DND-41 (cell line): Measurements from ENCODE around the gene NAT8.
"Not testable (repeated sequence)": the region's sequence is repeated elsewhere in the genome, so short reads cannot be mapped to it uniquely, and the experiment has no call there.

Experiments
- ATAC-seq: fragments of 200-7000 bp; cut with Tn5 transposase; 3 replicates; pipeline ENCODE4 v1.9.1; 2021; ENCODE audit warnings: low read depth; ENCODE audit not compliant: insufficient read depth
- DNase-seq: peaks from one replicate; pipeline ENCODE4 v3.0.0-alpha.2; 2020
- H2AFZ ChIP-seq: 2 replicates; pipeline ENCODE4 v1.6.0; 2012; ENCODE audit warnings: low read depth, low read length
- H3K27ac ChIP-seq: 2 replicates; pipeline ENCODE4 v1.5.1; 2012; ENCODE audit warnings: low read length, inconsistent platforms
- H3K27me3 ChIP-seq: fragments of 200-600 bp; sonication (generic); 2 replicates; pipeline ENCODE4 v1.6.0; 2012; ENCODE audit warnings: low read length, mild to moderate bottlenecking, inconsistent platforms; ENCODE audit not compliant: insufficient read depth, poor library complexity
- H3K36me3 ChIP-seq: 2 replicates; pipeline ENCODE4 v1.5.1; 2012; ENCODE audit warnings: low read length, inconsistent platforms; ENCODE audit not compliant: insufficient read depth
- H3K4me1 ChIP-seq: 2 replicates; pipeline ENCODE4 v1.5.1; 2012; ENCODE audit warnings: mild to moderate bottlenecking, low read length; ENCODE audit not compliant: insufficient read depth
- H3K4me2 ChIP-seq: 2 replicates; pipeline ENCODE4 v1.6.0; 2012; ENCODE audit warnings: mild to moderate bottlenecking, moderate library complexity, low read length, inconsistent platforms; ENCODE audit not compliant: insufficient read depth
- H3K4me3 ChIP-seq, 2 experiments: fragments of 200-600 bp in 1 of 2; shearing (Covaris generic) in 1 of 2; 2 replicates each; pipeline ENCODE4 v1.5.1; 2012 to 2016; ENCODE audit warnings: inconsistent platforms in 2 of 2, low read length in 2 of 2, mild to moderate bottlenecking in 2 of 2, low read depth in 1 of 2, moderate library complexity in 1 of 2
- H3K79me2 ChIP-seq: 2 replicates; pipeline ENCODE4 v1.6.0; 2012; ENCODE audit warnings: low read length, inconsistent platforms; ENCODE audit not compliant: insufficient read depth
- H3K9ac ChIP-seq: 2 replicates; pipeline ENCODE4 v1.6.0; 2012; ENCODE audit warnings: low read depth, mild to moderate bottlenecking, inconsistent platforms, low read length, moderate library complexity
- H3K9me3 ChIP-seq: 2 replicates; pipeline ENCODE4 v1.5.1; 2012; ENCODE audit warnings: low read length, moderate library complexity, mild to moderate bottlenecking, inconsistent platforms; ENCODE audit not compliant: insufficient read depth, severe bottlenecking
- H4K20me1 ChIP-seq: 2 replicates; pipeline ENCODE4 v1.6.0; 2012; ENCODE audit warnings: low read length; ENCODE audit not compliant: insufficient read depth
- CTCF ChIP-seq: IDR thresholded peaks from 2 replicates; pipeline ENCODE4 v1.5.1; 2012; ENCODE audit warnings: borderline replicate concordance, low read length, moderate library complexity, mild to moderate bottlenecking; ENCODE audit not compliant: poor library complexity, severe bottlenecking; ENCODE audit errors: extremely low read depth
- EZH2 ChIP-seq: IDR thresholded peaks from 3 replicates; pipeline ENCODE4 v1.6.1; 2012; ENCODE audit warnings: borderline replicate concordance, low read depth, mild to moderate bottlenecking, moderate library complexity, low read length, inconsistent platforms; ENCODE audit not compliant: severe bottlenecking

NAT8 gene

DNA sequence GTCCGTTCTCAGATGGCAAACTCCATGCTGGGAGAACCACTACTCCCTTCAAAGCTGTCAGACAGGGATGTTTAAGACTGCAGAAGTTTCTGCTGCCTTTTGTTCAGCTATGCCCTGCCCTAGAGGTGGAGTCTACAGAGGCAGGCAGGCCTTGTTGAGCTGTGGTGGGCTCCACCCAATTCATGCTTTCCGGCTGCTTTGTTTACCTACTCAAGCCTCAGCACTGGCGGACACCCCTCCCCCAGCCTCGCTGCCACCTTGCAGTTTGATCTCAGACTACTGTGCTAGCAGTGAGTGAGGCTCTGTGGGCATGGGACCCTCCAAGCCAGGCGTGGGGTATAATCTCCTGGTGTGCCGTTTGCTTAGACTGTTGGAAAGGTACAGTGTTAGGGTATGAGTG, 27.8 kb upstream of the NAT8 start:
- H3K9ac ChIP-seq, H3K36me3 ChIP-seq, H3K27me3 ChIP-seq, H4K20me1 ChIP-seq, ATAC-seq, H3K27ac ChIP-seq, H3K4me3 ChIP-seq, H3K4me2 ChIP-seq, H3K9me3 ChIP-seq, H3K4me1 ChIP-seq, DNase-seq, H2AFZ ChIP-seq, H3K79me2 ChIP-seq: not testable (repeated sequence)

GRCh38 chr2:73667239-73667638, 25.0 kb upstream of the NAT8 start:
- not testable (repeated sequence) for H3K9ac ChIP-seq, H3K79me2 ChIP-seq, H2AFZ ChIP-seq, H3K9me3 ChIP-seq, H3K4me3 ChIP-seq, ATAC-seq, H3K27ac ChIP-seq, DNase-seq, H3K4me2 ChIP-seq, H3K4me1 ChIP-seq, H3K27me3 ChIP-seq, H3K36me3 ChIP-seq, H4K20me1 ChIP-seq

- H3K79me2 ChIP-seq, result no peaks in the 10 kb centered on the region
- no peak overlapping the region for H3K4me2 ChIP-seq
- DNase-seq (no peak), ATAC-seq (no peak)
- H3K27ac ChIP-seq, result no peak overlapping the region
- no peaks in the 10 kb centered on the region for H3K4me1 ChIP-seq
- no peak overlapping the region for H3K9ac ChIP-seq
- no peaks in the 10 kb centered on the region for H3K9me3 ChIP-seq
- H3K4me3 ChIP-seq, result no peak overlapping the region
- no peaks in the 10 kb centered on the region for H3K36me3 ChIP-seq
- H3K27me3 ChIP-seq, result peaks cover 4% of the 10 kb centered on the region
- H2AFZ ChIP-seq, result no peak overlapping the region
- TF ChIP-seq EZH2 (no peak), CTCF (no peak)
- no peaks in the 10 kb centered on the region for H4K20me1 ChIP-seq
Measured at GRCh38 chr2:73654175-73654574, 12.0 kb upstream of the NAT8 start.

DNA sequence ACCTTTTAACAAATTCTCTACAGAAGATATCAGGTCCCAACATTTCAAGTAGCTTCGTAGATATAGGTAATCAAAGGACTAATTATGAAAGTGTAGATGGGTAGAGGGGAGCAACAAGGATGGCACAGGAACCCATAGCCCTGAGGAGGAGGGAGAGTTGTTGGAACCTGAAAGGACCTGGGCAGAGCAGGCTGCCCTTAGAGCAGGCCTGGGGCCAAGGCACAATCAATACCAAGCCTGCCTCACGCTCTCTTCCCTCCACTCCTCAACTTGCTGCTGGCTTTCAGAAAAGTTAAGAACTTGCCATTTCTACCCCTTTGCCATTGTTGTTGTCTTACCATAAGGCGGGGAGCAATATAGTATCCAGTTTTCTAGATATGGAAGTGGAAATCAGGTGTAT, 10.1 kb upstream of the NAT8 start:
- Histone ChIP-seq H3K36me3 (no peaks in the 10 kb centered on the region), H3K79me2 (no peaks in the 10 kb centered on the region), H3K27ac (no peak overlapping the region), H3K4me1 (no peaks in the 10 kb centered on the region), H3K27me3 (peaks cover 4% of the 10 kb centered on the region), H3K9ac (no peak overlapping the region), H2AFZ (no peak overlapping the region), H3K4me2 (no peak overlapping the region), H3K9me3 (peaks cover 3% of the 10 kb centered on the region), H3K4me3 (no peak overlapping the region), H4K20me1 (no peaks in the 10 kb centered on the region)
- DNase-seq (no peak), ATAC-seq (no peak)
- TF ChIP-seq EZH2, result no peak
- TF ChIP-seq CTCF, result no peak
